HepG2 (cell line): ENCODE data around the gene C1orf159. TPM values are rescaled to one million over a fixed set of nuclear protein-coding genes. Genes with fewer than 3 reads are reported as not detected.

Experiments
- ARHGAP35 ChIP-seq: sonication (generic); formaldehyde crosslinking; IDR thresholded peaks from 2 replicates; pipeline ENCODE4 v1.9.0; 2022; ENCODE audit warnings: mild to moderate bottlenecking, inconsistent platforms, moderate library complexity, missing genetic modification reagents, borderline replicate concordance
- ARID2 ChIP-seq: sonication (generic); formaldehyde crosslinking; IDR thresholded peaks from 2 replicates; pipeline ENCODE4 v1.8.1; 2022; ENCODE audit warnings: mild to moderate bottlenecking, missing genetic modification reagents, borderline replicate concordance
- EEA1 ChIP-seq: sonication (generic); formaldehyde crosslinking; IDR thresholded peaks from 2 replicates; pipeline ENCODE4 v1.5.1; 2020; ENCODE audit warnings: mild to moderate bottlenecking, missing genetic modification reagents, borderline replicate concordance
- MTF1 ChIP-seq: sonication (generic); formaldehyde crosslinking; IDR thresholded peaks from 2 replicates; pipeline ENCODE4 v1.5.0; 2020; ENCODE audit warnings: missing genetic modification reagents
- NFE2 ChIP-seq: sonication (generic); formaldehyde crosslinking; IDR thresholded peaks from 2 replicates; pipeline ENCODE4 v1.4.0; 2020; ENCODE audit warnings: missing genetic modification reagents
- NR2F1 ChIP-seq, 2 experiments: fragments of 450-650 bp in 1 of 2; formaldehyde crosslinking in 1 of 2; IDR thresholded peaks; 2 replicates each; pipeline versions ENCODE4 v1.5.0 to v1.6.1; 2016 to 2020; ENCODE audit warnings: mild to moderate bottlenecking in 1 of 2, missing compliant biosample characterization in 1 of 2, missing genetic modification reagents in 1 of 2, moderate library complexity in 1 of 2
- SNAPC2 ChIP-seq: sonication (generic); formaldehyde crosslinking; IDR thresholded peaks from 2 replicates; pipeline ENCODE4 v1.8.1; 2022; ENCODE audit warnings: mild to moderate bottlenecking, missing genetic modification reagents
- TBX3 ChIP-seq: fragments of 450-650 bp; IDR thresholded peaks from 2 replicates; pipeline ENCODE4 v1.6.1; 2017; ENCODE audit warnings: antibody characterized with exemption, mild to moderate bottlenecking, inconsistent platforms, borderline replicate concordance
- TGIF2 ChIP-seq: IDR thresholded peaks from 2 replicates; pipeline ENCODE4 v1.6.1; 2016; ENCODE audit warnings: control low read depth, missing compliant biosample characterization
- TSC22D2 ChIP-seq: sonication (generic); formaldehyde crosslinking; IDR thresholded peaks from 2 replicates; pipeline ENCODE4 v1.5.1; 2020; ENCODE audit warnings: missing genetic modification reagents, mild to moderate bottlenecking, borderline replicate concordance
- ZBTB8A ChIP-seq: sonication (generic); formaldehyde crosslinking; IDR thresholded peaks from 2 replicates; pipeline ENCODE4 v1.4.0; 2020; ENCODE audit warnings: mild to moderate bottlenecking, low read depth, missing genetic modification reagents, borderline replicate concordance
- ZFP36L2 ChIP-seq: sonication (generic); formaldehyde crosslinking; IDR thresholded peaks from 2 replicates; pipeline ENCODE4 v1.4.0; 2020; ENCODE audit warnings: missing genetic modification reagents
- ZNF282 ChIP-seq: fragments of 450-650 bp; IDR thresholded peaks from 2 replicates; pipeline ENCODE4 v1.6.1; 2018; ENCODE audit not compliant: partially characterized antibody
- ZNF331 ChIP-seq: sonication (generic); formaldehyde crosslinking; IDR thresholded peaks from 2 replicates; pipeline ENCODE4 v1.4.0; 2020; ENCODE audit warnings: missing genetic modification reagents
- ZNF333 ChIP-seq: sonication (generic); formaldehyde crosslinking; IDR thresholded peaks from 2 replicates; pipeline ENCODE4 v1.4.0; 2020; ENCODE audit warnings: mild to moderate bottlenecking, missing genetic modification reagents, borderline replicate concordance
- ZNF484 ChIP-seq: sonication (generic); formaldehyde crosslinking; IDR thresholded peaks from 2 replicates; pipeline ENCODE4 v1.5.1; 2020; ENCODE audit warnings: mild to moderate bottlenecking, low read depth, missing genetic modification reagents, borderline replicate concordance
- ZNF766 ChIP-seq: sonication (generic); formaldehyde crosslinking; IDR thresholded peaks from 2 replicates; pipeline ENCODE4 v1.5.0; 2020; ENCODE audit warnings: missing genetic modification reagents, borderline replicate concordance
- ZNF83 ChIP-seq: sonication (generic); formaldehyde crosslinking; IDR thresholded peaks from 2 replicates; pipeline ENCODE4 v1.4.0; 2020; ENCODE audit warnings: missing genetic modification reagents, mild to moderate bottlenecking, borderline replicate concordance
- polyA plus RNA-seq, 8 experiments: library from polyadenylated mRNA; depleted of rRNA in 3 of 8; stranded (reverse) in 7 of 8; unstranded in 1 of 8; fragments of >200 nt; fragmentation: Illumina TruSeq in 4 of 8; extraction: Trizol in 4 of 8; gene quantifications; 2 replicates each; pipeline versions ENCODE4 v1.2.1 to v1.2.3, GENCODE V29; 2011 to 2016; ENCODE audit warnings: low read depth in 4 of 8, missing spikeins in 1 of 8, mixed read lengths in 1 of 8; ENCODE audit not compliant: insufficient read depth in 1 of 8
- total RNA-seq, 5 experiments: library from RNA; depleted of rRNA; stranded (reverse); fragments of >200 nt; fragmentation: Illumina TruSeq; extraction: Trizol; gene quantifications; 2 replicates each; pipeline ENCODE4 v1.2.3, GENCODE V29; 2016; ENCODE audit warnings: low read depth in 1 of 5
- TF ChIP-seq, protein P1 (sequence below): sonication (generic); formaldehyde crosslinking; IDR thresholded peaks from 2 replicates; pipeline ENCODE4 v1.4.0; 2020; ENCODE audit warnings: mild to moderate bottlenecking, missing genetic modification reagents
- TF ChIP-seq, protein P2 (sequence below): IDR thresholded peaks from 2 replicates; pipeline ENCODE4 v1.6.1; 2012; ENCODE audit warnings: low read length, improper control_type of control experiment
- TF ChIP-seq, protein P3 (sequence below): sonication (generic); formaldehyde crosslinking; IDR thresholded peaks from 2 replicates; pipeline ENCODE4 v1.9.0; 2022; ENCODE audit warnings: low read depth, missing genetic modification reagents
- TF ChIP-seq, protein P4 (sequence below): sonication (generic); formaldehyde crosslinking; IDR thresholded peaks from 2 replicates; pipeline ENCODE4 v1.8.0; 2022; ENCODE audit warnings: missing genetic modification reagents, mild to moderate bottlenecking, borderline replicate concordance

Gene C1orf159
- total and polyA plus RNA-seq, 2 of the 13 experiments (the other 11 are each of a cell fraction or from before 2014, with no cell fraction given), result 3.8 to 6.7 TPM

DNA sequence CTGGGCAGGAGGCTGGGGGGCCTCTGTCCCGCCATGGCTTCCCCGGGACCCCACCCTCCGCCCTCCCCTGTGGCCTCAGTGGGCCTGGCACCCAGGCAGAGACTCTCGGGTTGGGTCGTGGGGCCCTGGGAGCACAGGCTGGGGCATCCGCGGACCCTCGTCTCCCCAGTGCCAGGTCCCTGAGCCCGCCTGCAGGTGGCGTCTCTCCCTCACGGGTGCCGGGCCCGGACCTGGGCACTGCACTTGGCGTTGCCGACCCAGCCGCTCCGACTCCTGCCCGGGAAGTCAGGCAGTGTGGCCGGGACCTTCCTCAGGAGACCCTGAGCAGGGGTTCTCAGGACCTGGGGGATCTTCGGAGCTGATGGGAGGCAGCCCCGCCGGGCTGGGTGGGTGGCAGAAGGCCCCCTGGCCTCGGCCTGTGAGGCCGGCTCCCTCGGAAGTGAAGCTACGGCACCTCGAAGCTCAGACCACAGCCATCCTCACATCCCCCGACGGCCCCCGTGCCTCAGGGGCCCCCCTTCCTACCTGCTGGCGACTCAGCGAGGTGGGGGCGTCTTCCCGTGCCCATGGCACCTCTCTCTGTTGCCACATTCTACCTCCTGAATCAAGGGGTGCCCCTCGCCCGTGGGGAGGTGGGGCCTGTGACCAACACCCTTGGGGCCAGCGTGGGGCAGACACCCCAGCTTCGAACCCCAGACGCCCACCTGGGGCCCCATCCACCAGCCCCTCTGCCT is 6.4 kb upstream of the C1orf159 start (continued):
- TF ChIP-seq ARID2 (CRISPR knock-in tag) (no peak), TSC22D2 (no peak), EEA1 (CRISPR knock-in tag) (no peak), NFE2 (no peak), NR2F1 (CRISPR knock-in tag; IDR thresholded peaks at IDR 0.05) (no peak), TGIF2 (CRISPR knock-in tag) (no peak), SNAPC2 (CRISPR knock-in tag) (no peak), ZFP36L2 (CRISPR knock-in tag) (no peak), ZNF333 (CRISPR knock-in tag) (no peak), TBX3 (no peak), ARHGAP35 (CRISPR knock-in tag) (no peak), ZNF282 (no peak), ZNF484 (CRISPR knock-in tag) (0 out of 2 replicates have a peak, but pooled peaks have one; percentile 66), ZBTB8A (CRISPR knock-in tag) (no peak), ZNF331 (CRISPR knock-in tag) (no peak; the same call in 1 of the 2 replicates), MTF1 (no peak), ZNF83 (no peak), ZNF766 (CRISPR knock-in tag) (no peak)
- TF ChIP-seq, protein P1, sequence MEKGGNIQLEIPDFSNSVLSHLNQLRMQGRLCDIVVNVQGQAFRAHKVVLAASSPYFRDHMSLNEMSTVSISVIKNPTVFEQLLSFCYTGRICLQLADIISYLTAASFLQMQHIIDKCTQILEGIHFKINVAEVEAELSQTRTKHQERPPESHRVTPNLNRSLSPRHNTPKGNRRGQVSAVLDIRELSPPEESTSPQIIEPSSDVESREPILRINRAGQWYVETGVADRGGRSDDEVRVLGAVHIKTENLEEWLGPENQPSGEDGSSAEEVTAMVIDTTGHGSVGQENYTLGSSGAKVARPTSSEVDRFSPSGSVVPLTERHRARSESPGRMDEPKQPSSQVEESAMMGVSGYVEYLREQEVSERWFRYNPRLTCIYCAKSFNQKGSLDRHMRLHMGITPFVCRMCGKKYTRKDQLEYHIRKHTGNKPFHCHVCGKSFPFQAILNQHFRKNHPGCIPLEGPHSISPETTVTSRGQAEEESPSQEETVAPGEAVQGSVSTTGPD (CRISPR knock-in tag), result no peak
- TF ChIP-seq, protein P2, sequence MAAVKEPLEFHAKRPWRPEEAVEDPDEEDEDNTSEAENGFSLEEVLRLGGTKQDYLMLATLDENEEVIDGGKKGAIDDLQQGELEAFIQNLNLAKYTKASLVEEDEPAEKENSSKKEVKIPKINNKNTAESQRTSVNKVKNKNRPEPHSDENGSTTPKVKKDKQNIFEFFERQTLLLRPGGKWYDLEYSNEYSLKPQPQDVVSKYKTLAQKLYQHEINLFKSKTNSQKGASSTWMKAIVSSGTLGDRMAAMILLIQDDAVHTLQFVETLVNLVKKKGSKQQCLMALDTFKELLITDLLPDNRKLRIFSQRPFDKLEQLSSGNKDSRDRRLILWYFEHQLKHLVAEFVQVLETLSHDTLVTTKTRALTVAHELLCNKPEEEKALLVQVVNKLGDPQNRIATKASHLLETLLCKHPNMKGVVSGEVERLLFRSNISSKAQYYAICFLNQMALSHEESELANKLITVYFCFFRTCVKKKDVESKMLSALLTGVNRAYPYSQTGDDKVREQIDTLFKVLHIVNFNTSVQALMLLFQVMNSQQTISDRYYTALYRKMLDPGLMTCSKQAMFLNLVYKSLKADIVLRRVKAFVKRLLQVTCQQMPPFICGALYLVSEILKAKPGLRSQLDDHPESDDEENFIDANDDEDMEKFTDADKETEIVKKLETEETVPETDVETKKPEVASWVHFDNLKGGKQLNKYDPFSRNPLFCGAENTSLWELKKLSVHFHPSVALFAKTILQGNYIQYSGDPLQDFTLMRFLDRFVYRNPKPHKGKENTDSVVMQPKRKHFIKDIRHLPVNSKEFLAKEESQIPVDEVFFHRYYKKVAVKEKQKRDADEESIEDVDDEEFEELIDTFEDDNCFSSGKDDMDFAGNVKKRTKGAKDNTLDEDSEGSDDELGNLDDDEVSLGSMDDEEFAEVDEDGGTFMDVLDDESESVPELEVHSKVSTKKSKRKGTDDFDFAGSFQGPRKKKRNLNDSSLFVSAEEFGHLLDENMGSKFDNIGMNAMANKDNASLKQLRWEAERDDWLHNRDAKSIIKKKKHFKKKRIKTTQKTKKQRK, result no peak
- TF ChIP-seq, protein P3, sequence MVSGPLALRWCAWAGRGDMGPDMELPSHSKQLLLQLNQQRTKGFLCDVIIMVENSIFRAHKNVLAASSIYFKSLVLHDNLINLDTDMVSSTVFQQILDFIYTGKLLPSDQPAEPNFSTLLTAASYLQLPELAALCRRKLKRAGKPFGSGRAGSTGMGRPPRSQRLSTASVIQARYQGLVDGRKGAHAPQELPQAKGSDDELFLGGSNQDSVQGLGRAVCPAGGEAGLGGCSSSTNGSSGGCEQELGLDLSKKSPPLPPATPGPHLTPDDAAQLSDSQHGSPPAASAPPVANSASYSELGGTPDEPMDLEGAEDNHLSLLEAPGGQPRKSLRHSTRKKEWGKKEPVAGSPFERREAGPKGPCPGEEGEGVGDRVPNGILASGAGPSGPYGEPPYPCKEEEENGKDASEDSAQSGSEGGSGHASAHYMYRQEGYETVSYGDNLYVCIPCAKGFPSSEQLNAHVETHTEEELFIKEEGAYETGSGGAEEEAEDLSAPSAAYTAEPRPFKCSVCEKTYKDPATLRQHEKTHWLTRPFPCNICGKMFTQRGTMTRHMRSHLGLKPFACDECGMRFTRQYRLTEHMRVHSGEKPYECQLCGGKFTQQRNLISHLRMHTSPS (CRISPR knock-in tag), result peak; percentile 82; the same call in 1 of the 2 replicates
- TF ChIP-seq, protein P4, sequence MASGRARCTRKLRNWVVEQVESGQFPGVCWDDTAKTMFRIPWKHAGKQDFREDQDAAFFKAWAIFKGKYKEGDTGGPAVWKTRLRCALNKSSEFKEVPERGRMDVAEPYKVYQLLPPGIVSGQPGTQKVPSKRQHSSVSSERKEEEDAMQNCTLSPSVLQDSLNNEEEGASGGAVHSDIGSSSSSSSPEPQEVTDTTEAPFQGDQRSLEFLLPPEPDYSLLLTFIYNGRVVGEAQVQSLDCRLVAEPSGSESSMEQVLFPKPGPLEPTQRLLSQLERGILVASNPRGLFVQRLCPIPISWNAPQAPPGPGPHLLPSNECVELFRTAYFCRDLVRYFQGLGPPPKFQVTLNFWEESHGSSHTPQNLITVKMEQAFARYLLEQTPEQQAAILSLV, result no peak
